Activated CD8-positive, alpha-beta memory T cell treated with anti-CD3 and anti-CD28 coated beads, Interleukin-2, amount 10 ng/mL, durations not matched to agents 7 days and 5 days (primary cell): Measurements from ENCODE around the gene CCDC14. TPM values are rescaled to one million over a fixed set of nuclear protein-coding genes. Genes with fewer than 3 reads are reported as not detected.
"Not testable (repeated sequence)": the region's sequence is repeated elsewhere in the genome, so short reads cannot be mapped to it uniquely, and the experiment has no call there.

Experiments used
- ATAC-seq: fragments of 150-1000 bp; cut with Tn5 transposase; one replicate; pipeline ENCODE4 v1.10.0; 2021; ENCODE audit warnings: moderate library complexity
- CTCF ChIA-PET: fragments of 350-600 bp; sonication (Branson Sonifier 250); formaldehyde crosslinking; loops from one replicate; lab custom pipeline; 2021; ENCODE audit warnings: antibody characterized with exemption; lab: Charles Lee
- DNase-seq: peaks from one replicate; pipeline ENCODE4 v3.0.0-alpha.2; 2020
- H3K27ac Mint-ChIP-seq: one replicate; pipeline ENCODE4 v1.8.0; 2021; ENCODE audit warnings: mild to moderate bottlenecking, mixed read lengths
- H3K27me3 Mint-ChIP-seq: one replicate; pipeline ENCODE4 v1.8.0; 2021; ENCODE audit warnings: mixed read lengths
- H3K36me3 Mint-ChIP-seq: one replicate; pipeline ENCODE4 v1.8.0; 2021; ENCODE audit warnings: mild to moderate bottlenecking, mixed read lengths
- H3K4me1 Mint-ChIP-seq: one replicate; pipeline ENCODE4 v1.8.0; 2021; ENCODE audit warnings: mixed read lengths
- H3K4me3 Mint-ChIP-seq: one replicate; pipeline ENCODE4 v1.8.0; 2021; ENCODE audit warnings: mild to moderate bottlenecking, moderate library complexity, mixed read lengths
- H3K9me3 Mint-ChIP-seq: one replicate; pipeline ENCODE4 v1.8.0; 2022; ENCODE audit warnings: low read depth, mixed read lengths
- total RNA-seq, 2 experiments: library from RNA; stranded (reverse); gene quantifications; one replicate each; pipeline ENCODE4 v1.2.3, GENCODE V29; 2021

CCDC14 gene, protein sequence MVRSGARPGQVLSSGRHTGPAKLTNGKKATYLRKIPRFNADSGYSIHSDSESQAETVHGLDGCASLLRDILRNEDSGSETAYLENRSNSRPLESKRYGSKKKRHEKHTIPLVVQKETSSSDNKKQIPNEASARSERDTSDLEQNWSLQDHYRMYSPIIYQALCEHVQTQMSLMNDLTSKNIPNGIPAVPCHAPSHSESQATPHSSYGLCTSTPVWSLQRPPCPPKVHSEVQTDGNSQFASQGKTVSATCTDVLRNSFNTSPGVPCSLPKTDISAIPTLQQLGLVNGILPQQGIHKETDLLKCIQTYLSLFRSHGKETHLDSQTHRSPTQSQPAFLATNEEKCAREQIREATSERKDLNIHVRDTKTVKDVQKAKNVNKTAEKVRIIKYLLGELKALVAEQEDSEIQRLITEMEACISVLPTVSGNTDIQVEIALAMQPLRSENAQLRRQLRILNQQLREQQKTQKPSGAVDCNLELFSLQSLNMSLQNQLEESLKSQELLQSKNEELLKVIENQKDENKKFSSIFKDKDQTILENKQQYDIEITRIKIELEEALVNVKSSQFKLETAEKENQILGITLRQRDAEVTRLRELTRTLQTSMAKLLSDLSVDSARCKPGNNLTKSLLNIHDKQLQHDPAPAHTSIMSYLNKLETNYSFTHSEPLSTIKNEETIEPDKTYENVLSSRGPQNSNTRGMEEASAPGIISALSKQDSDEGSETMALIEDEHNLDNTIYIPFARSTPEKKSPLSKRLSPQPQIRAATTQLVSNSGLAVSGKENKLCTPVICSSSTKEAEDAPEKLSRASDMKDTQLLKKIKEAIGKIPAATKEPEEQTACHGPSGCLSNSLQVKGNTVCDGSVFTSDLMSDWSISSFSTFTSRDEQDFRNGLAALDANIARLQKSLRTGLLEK
- 10 to 100 TPM; 47.4 to 79.3 TPM for total RNA-seq

DNA sequence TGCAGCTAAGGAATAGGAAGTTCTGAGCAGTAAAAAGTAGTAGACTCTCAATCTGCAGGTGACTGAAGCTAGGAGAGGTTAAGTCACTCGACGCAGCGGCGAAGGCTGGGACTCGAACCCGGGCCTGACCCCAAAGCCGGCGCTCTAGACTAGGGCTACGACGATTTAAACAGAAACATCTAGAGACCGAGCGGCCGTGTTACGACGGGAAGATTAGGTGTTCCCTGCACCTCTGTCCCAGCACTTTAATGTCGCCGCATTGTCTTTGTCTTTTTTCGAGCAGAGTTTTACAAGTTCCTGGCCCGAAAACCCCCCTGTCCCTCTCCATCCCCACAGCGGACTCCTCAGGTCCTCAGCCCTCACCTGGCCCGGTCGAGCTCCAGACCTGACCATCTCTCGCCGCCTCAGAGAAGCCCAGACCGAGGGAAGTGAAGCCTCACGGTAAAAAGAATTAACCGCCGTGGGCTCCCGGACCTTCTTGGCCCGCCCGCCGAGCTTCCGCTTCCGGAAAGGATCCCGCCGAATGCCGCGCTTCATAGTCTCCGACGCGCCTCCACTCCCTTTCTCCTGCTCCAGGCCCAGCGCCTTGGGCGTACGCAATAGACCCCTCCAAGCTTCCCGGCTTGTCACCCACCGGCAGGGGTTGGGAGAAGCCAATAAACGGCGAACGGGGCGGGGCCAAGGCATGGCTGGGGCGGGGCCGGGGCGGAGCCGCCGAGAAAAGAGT lies at the start of gene CCDC14:
Gene CCDC14, minus strand, starts transcription at position 449 of the 727 bp plus-strand sequence. Its CDS starts 56 bp downstream, at position 393.
- CTCF ChIA-PET = no interaction called here
- Mint-ChIP-seq H3K4me3 (peak within 1 kb of the TSS; percentile 97), H3K36me3 (peaks cover 6% of the 10 kb centered on the region), H3K4me1 (peaks cover 28% of the 10 kb centered on the region), H3K27ac (peak within 1 kb of the TSS; percentile 95), H3K9me3 (no peaks in the 10 kb centered on the region), H3K27me3 (peaks cover 23% of the 10 kb centered on the region)
- DNase-seq (peak; percentile 85), ATAC-seq (peak; percentile 93)

DNA sequence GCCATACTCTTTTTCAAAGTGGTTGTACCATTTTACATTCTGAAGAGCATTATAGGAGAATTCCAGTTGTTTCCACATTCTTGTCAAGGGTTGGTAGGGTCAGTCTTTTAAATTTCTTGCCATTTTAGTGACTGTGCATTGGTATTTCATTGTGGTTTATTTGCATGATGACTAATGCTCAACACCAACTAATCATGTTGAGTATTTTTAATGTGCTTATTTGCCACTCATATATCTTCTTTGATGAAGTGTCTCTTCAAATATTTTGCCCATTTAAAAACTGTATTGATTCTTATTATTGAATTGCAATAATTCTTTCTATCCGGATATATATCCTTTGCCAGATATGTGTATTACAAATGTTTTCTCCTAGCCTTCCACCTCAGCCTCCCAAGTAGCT lies 47.3 kb upstream of the CCDC14 start:
- H3K36me3 Mint-ChIP-seq, H3K4me3 Mint-ChIP-seq, DNase-seq, H3K27ac Mint-ChIP-seq, ATAC-seq, H3K4me1 Mint-ChIP-seq, CTCF ChIA-PET, H3K9me3 Mint-ChIP-seq: not testable (repeated sequence)
- H3K27me3 Mint-ChIP-seq = peaks cover 55% of the 10 kb centered on the region

DNA sequence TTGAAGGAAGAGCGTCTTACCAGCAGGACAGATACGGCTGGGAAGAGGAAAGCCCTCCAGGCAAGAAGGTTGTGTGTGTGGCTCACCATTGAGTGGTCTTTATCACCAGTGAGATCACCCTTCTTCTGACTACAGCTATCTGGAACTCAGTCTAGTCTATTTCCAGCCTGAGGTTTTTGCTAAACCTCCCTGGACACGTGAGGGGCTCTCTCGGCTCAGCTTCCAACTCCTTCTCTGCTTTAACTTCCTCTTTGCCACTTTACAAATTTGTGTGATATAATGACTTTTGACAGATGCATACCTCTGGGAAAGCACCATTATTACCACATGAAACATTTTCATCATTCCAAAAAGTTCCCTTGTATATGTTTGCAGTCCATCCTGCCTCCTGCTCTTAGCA lies 46.2 kb upstream of the CCDC14 start:
- no peaks in the 10 kb centered on the region for H3K4me1 Mint-ChIP-seq
- H3K4me3 Mint-ChIP-seq = no peak overlapping the region
- peaks cover 55% of the 10 kb centered on the region for H3K27me3 Mint-ChIP-seq
- no peak for ATAC-seq
- CTCF ChIA-PET = no interaction called here
- DNase-seq = no peak
- no peaks in the 10 kb centered on the region for H3K9me3 Mint-ChIP-seq
- no peaks in the 10 kb centered on the region for H3K36me3 Mint-ChIP-seq
- no peak overlapping the region for H3K27ac Mint-ChIP-seq

DNA sequence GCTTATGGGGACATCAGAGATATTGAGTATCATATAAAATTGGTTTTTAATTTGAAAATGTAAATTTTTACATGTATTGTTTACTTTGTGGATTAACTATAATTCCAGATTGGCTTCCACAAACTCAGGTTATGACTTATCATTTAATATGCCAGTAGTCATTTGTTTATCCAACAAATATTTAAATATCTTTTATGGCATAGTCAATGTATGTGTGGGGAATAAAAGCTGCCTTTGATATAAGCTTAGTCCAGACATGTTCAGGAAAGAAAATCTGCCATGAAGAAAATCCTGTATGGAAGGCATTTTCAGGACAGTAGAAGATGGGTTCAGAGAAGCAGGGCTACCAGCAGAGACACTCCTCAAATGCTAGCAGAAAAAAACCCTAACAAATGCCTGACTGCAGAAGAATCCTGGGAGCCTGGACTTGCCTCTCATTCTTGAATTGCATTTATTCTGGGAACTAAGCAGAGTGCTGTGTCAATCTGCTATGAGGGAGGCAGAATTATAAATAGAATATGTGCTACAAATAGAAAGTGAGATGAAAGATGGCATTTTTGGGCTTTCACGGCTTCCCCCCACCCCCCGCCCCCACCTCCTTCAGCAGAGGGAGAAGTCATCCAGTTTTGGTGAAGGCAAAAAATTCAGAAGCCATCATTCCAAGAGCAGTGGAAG lies 41.5 kb upstream of the CCDC14 start:
- H3K9me3 Mint-ChIP-seq, H3K27ac Mint-ChIP-seq, DNase-seq, H3K36me3 Mint-ChIP-seq, H3K4me3 Mint-ChIP-seq, ATAC-seq, CTCF ChIA-PET, H3K4me1 Mint-ChIP-seq: not testable (repeated sequence)
- H3K27me3 Mint-ChIP-seq = peaks cover 66% of the 10 kb centered on the region

DNA sequence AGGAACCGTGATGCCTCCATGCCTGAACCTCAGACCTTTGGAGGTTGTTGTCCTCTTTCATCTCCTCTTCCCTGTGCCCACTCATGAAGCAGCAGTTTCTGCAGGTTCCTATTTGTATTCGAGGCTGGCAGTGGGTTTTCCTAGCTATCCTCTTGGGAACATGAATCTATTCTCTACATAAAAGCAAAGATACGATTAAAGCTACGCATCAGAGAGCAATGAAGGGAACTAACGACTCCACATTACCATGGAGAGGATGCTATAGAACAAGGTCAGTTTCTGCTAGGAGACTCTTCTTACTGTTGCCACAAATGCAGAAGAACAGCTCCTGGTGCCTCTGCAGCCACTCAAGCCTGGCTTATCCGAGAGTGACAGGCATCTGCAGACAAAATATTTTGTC lies 40.3 kb upstream of the CCDC14 start:
- H3K27ac Mint-ChIP-seq, H3K4me3 Mint-ChIP-seq, H3K9me3 Mint-ChIP-seq, H3K4me1 Mint-ChIP-seq, CTCF ChIA-PET, ATAC-seq, H3K36me3 Mint-ChIP-seq, DNase-seq: not testable (repeated sequence)
- peaks cover 57% of the 10 kb centered on the region for H3K27me3 Mint-ChIP-seq

DNA sequence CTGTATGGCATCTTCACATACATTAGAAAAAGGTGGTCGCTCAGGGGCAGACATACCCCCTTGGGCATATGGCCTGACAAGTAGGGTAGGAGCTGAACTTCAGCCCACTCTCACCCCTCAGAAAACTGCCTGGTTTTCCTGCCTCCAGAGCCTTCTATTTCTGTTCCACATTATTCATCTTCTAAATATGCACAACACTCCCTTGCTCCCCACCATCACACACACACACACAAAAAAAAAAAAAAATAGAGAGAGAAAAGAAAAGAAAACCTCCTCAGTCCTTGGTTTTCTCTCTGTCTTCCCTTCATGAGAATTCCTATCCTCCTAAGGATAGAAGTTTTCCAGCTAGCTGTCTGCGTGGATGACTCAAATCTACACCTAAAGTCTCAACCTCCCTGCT lies 36.5 kb upstream of the CCDC14 start:
- Mint-ChIP-seq H3K4me3 (no peak overlapping the region), H3K27ac (no peak overlapping the region), H3K9me3 (no peaks in the 10 kb centered on the region), H3K36me3 (no peaks in the 10 kb centered on the region), H3K27me3 (peaks cover 29% of the 10 kb centered on the region), H3K4me1 (no peaks in the 10 kb centered on the region)
- ATAC-seq (no peak), DNase-seq (no peak)
- CTCF ChIA-PET = no interaction called here

DNA sequence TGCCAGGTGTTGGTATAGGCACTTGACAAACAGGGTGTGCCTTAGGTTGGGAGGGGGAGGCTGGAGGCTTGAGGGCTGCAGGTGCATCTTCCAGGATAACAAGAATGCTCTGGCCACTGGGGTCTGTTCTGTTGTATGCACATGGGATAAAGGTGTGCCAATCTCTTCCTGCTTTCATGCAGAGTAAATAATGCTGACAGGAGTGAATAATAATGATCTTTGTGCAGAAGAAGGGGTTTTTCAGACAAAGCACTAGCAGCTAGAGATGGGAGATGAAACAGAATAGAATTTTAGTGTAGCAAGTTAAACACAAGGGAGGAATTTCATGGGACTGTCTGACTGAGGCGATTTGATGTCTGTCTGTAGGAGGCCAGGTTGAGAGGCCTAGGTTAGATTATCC lies 32.8 kb upstream of the CCDC14 start:
- Mint-ChIP-seq H3K27ac (no peak overlapping the region), H3K9me3 (no peaks in the 10 kb centered on the region), H3K27me3 (peaks cover 37% of the 10 kb centered on the region), H3K4me1 (no peaks in the 10 kb centered on the region), H3K36me3 (no peaks in the 10 kb centered on the region), H3K4me3 (no peak overlapping the region)
- no peak for DNase-seq
- ATAC-seq = no peak
- CTCF ChIA-PET = interaction anchor here (0.8 kb wide), 1 partner anchor 65 kb away, joined by 4 read pairs; no protein-coding TSS in a partner anchor

DNA sequence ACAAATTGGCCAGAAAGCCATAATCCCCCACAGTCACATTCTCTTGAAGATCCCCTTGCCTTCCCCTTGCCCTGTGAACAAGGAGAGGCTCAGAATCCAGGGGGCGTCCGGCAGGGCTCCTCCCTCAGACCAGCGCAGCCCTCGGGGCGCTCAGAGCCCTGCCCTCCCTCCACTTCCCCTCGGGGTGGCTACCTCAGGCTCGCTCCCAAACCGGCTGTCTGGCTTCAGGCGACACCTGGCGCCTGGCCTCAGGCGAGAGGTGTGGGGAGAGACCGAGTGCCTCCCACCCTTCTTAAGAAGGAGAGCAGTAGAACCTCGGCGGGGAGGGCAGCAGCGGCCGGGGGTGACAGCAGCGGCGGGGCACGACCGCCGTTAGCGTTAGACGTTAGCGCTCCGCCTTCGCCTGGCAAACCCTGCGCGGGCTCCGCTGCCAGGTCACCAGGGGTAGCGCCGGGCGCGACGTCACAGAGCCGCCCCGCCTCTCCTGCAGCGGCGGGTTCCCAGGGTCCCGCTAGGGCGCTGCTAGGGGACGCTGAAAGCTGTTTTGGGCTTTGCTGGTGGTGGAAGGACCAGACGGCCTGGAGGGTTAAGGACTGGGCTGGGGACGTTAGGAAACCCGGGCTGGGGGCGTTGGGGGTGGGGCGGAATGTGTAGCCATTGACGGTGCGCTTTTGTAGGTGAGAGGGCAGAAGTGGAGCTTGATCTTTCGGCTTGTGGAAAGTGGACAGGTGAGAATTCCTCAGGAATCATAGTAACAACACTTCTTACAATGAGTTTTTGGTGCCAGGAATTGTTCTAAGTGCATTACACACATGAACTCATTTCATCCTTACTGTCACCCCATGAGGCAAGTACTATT lies 30.9 kb upstream of the CCDC14 start, which contains the start of gene ROPN1:
Gene ROPN1, minus strand, starts transcription at position 395 of the 859 bp plus-strand sequence. CDS start 11,643 bp downstream, outside the sequence.
- H3K27ac Mint-ChIP-seq, DNase-seq, CTCF ChIA-PET, H3K4me1 Mint-ChIP-seq, H3K9me3 Mint-ChIP-seq, H3K4me3 Mint-ChIP-seq, H3K36me3 Mint-ChIP-seq: not testable (repeated sequence)
- ATAC-seq = peak; percentile 96
- peaks cover 43% of the 10 kb centered on the region for H3K27me3 Mint-ChIP-seq

DNA sequence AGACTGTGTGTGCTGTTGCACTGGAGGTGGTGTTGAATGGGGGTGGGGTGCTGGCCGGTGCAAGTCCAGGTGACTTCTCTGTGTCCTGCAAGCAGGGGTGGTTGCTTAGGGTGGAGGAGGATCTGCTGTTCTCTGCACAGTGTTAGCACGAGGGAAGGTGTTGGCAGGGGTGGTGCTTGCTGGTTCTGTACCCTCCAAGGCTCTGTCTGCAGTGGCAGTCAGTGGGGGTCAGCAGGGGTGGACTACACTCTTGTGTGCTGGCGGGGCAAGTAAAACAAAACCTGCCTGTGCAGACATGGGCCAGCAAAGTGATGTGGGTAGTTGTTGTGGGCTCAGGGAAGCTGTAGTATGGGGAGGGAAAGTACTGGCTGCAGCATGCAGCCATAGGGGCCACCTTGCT lies 25.4 kb upstream of the CCDC14 start:
- CTCF ChIA-PET = no interaction called here
- DNase-seq (no peak), ATAC-seq (no peak)
- H3K36me3 Mint-ChIP-seq = no peaks in the 10 kb centered on the region
- peaks cover 65% of the 10 kb centered on the region for H3K27me3 Mint-ChIP-seq
- no peaks in the 10 kb centered on the region for H3K9me3 Mint-ChIP-seq
- no peak overlapping the region for H3K27ac Mint-ChIP-seq
- H3K4me3 Mint-ChIP-seq = no peak overlapping the region
- no peaks in the 10 kb centered on the region for H3K4me1 Mint-ChIP-seq

DNA sequence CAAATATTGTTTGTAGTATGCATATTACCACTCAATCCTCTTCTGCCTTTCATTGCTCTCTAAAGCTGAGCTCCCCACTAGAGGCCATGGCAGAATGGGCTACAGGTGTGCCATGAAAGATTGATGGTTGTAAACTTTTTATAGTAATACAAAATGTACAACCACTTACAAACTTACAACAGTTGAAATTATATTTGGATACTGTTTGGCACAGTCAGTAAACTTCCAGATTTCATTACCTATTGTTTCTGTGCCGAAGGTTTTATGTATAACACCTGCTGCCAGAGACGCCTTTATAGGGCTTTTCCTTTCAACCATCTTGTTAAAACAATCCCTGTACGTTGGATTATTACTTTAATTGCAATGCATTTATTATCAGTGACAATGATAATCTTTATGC lies 23.9 kb upstream of the CCDC14 start:
- Mint-ChIP-seq H3K9me3 (no peaks in the 10 kb centered on the region), H3K27ac (no peak overlapping the region), H3K4me3 (no peak overlapping the region), H3K27me3 (peaks cover 66% of the 10 kb centered on the region), H3K4me1 (no peaks in the 10 kb centered on the region), H3K36me3 (no peaks in the 10 kb centered on the region)
- CTCF ChIA-PET = no interaction called here
- ATAC-seq (no peak), DNase-seq (no peak)

DNA sequence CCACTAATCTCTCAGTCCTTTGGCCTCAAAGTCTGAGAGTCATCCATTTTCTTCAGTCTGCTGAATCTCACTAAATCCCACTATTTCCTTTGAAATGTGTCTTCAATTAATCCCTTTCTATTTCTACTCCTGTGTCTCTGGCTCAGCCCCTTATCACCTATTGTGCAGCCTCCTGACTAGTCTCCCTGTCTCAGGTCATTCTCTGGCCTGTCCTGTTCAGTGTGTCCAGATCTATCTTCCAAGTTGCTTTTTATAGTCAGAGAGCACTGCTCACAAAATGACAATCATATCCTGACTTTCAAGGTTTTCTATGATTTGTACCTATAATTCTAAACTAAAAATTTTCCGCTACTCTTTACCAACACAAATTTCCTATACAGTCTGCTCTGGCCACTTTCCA lies 23.3 kb upstream of the CCDC14 start:
- CTCF ChIA-PET = no interaction called here
- Mint-ChIP-seq H3K4me1 (no peaks in the 10 kb centered on the region), H3K9me3 (no peaks in the 10 kb centered on the region), H3K36me3 (no peaks in the 10 kb centered on the region), H3K27ac (no peak overlapping the region), H3K4me3 (no peak overlapping the region), H3K27me3 (peaks cover 65% of the 10 kb centered on the region)
- DNase-seq (no peak), ATAC-seq (no peak)

DNA sequence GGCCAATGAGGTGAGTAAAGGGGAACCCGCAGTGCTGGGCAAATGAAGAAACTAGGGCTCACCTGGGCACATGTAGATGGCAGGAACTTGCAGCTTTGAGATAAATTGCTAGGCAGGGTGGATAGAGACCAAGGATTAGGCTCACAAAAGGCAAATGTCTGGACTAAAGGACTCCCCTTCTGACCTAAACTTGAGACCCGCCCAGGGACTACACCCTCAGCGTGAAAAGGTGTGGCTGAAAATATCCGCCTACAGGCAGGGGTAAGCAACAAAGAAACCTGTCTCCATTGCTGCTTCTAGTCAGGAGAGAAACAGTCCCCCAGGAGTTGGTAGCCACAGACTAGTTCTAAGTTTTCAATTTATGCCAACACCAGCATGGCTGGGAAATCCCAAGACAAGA lies 20.3 kb upstream of the CCDC14 start:
- not testable (repeated sequence) for H3K4me3 Mint-ChIP-seq, ATAC-seq, H3K4me1 Mint-ChIP-seq, DNase-seq, H3K36me3 Mint-ChIP-seq, H3K9me3 Mint-ChIP-seq, H3K27ac Mint-ChIP-seq
- CTCF ChIA-PET = interaction anchor here (0.7 kb wide), 1 partner anchor 258 kb away, joined by 3 read pairs; no protein-coding TSS in a partner anchor
- H3K27me3 Mint-ChIP-seq = peaks cover 53% of the 10 kb centered on the region
